Panc1 (cell line): ENCODE results near the gene TSPAN4.

ENCODE experiments used
- CTCF ChIP-seq: fragments of 450-650 bp; IDR thresholded peaks from 2 replicates; pipeline ENCODE4 v1.5.1; 2017; ENCODE audit warnings: mild to moderate bottlenecking
- POLR2AphosphoS5 ChIP-seq: IDR thresholded peaks from 2 replicates; pipeline ENCODE4 v1.6.1; 2012; ENCODE audit warnings: mild to moderate bottlenecking, low read depth, low read length, moderate library complexity
- REST ChIP-seq, 2 experiments: IDR thresholded peaks; 2 replicates each; pipeline ENCODE4 v1.6.1; 2011 to 2012; ENCODE audit warnings: low read depth in 2 of 2, control low read depth in 1 of 2, low read length in 1 of 2, mild to moderate bottlenecking in 1 of 2, moderate library complexity in 1 of 2; ENCODE audit not compliant: insufficient read depth in 1 of 2
- SIN3A ChIP-seq: IDR thresholded peaks from 2 replicates; pipeline ENCODE4 v1.6.1; 2012; ENCODE audit warnings: low read depth, mild to moderate bottlenecking, low read length, moderate library complexity, borderline replicate concordance; ENCODE audit not compliant: insufficient read depth

GRCh38 chr11:911890-912219, 69.2 kb downstream of the TSPAN4 start:
- TF ChIP-seq POLR2AphosphoS5 = no peak
- no peak for TF ChIP-seq CTCF
- TF ChIP-seq REST (IDR thresholded peaks at IDR 0.05; ENCODE audit: insufficient read depth in 1 of 2, low read depth in 2 of 2, low read length in 1 of 2) = no peak
- no peak for TF ChIP-seq SIN3A
